H1 (cell line): ENCODE measurements around the gene GJB4. TPM values are rescaled to one million over a fixed set of nuclear protein-coding genes. Genes with fewer than 3 reads are reported as not detected.

ENCODE experiments used
- CTCF ChIA-PET: fragments of 300-600 bp; sonication (Branson Sonifier 250); formaldehyde crosslinking; loops from one replicate; lab custom pipeline; 2021; ENCODE audit not compliant: partially characterized antibody; lab: Charles Lee
- POLR2A ChIA-PET: fragments of 300-600 bp; sonication (Branson Sonifier 250); formaldehyde crosslinking; loops from one replicate; lab custom pipeline; 2021; ENCODE audit warnings: inconsistent platforms; ENCODE audit not compliant: partially characterized antibody; lab: Charles Lee
- DNase-seq, 2 experiments: peaks; one replicate each; pipeline versions ENCODE4 v3.0.0 to v3.0.0-alpha.2; 2010 to 2022; ENCODE audit warnings: low spot score in 2 of 2, low read depth in 1 of 2, mixed read lengths in 1 of 2
- FAIRE-seq: peaks from 2 replicates; lab custom pipeline; 2011; peaks lifted over from hg19 to GRCh38; lab: Jason Lieb, UNC
- H2AFZ ChIP-seq: 2 replicates; pipeline ENCODE4 v1.8.1; 2012; ENCODE audit warnings: low read length, inconsistent platforms
- H2AK5ac ChIP-seq: 2 replicates; pipeline ENCODE4 v1.6.1; 2013; ENCODE audit warnings: low read depth, low read length
- H2BK120ac ChIP-seq: replicated peaks from 2 replicates; pipeline ENCODE3; 2013; ENCODE audit warnings: low read depth, low read length, inconsistent platforms
- H2BK12ac ChIP-seq: 2 replicates; pipeline ENCODE4 v1.6.1; 2013; ENCODE audit warnings: low read depth, low read length
- H2BK15ac ChIP-seq: 2 replicates; pipeline ENCODE4 v1.6.1; 2013; ENCODE audit warnings: low read length
- H2BK20ac ChIP-seq: 2 replicates; pipeline ENCODE4 v1.6.1; 2013; ENCODE audit warnings: low read length
- H2BK5ac ChIP-seq: 2 replicates; pipeline ENCODE4 v1.6.1; 2013; ENCODE audit warnings: low read depth, low read length
- H3K14ac ChIP-seq: 2 replicates; pipeline ENCODE4 v1.6.1; 2013; ENCODE audit warnings: inconsistent platforms; ENCODE audit not compliant: insufficient read length
- H3K18ac ChIP-seq: 2 replicates; pipeline ENCODE4 v1.6.1; 2013; ENCODE audit warnings: low read length; ENCODE audit errors: extremely low read depth
- H3K23ac ChIP-seq: 2 replicates; pipeline ENCODE4 v1.6.1; 2013; ENCODE audit warnings: inconsistent platforms; ENCODE audit not compliant: insufficient read length
- H3K23me2 ChIP-seq: 2 replicates; pipeline ENCODE4 v1.6.1; 2013; ENCODE audit warnings: low read depth, low read length
- H3K27ac ChIP-seq: 2 replicates; pipeline ENCODE4 v1.6.1; 2011; ENCODE audit warnings: low read depth, low read length, inconsistent platforms
- H3K27me3 ChIP-seq, 4 experiments: replicated peaks in 1 of 4; 1 replicate in 1 of 4; 2 replicates in 3 of 4; pipeline versions ENCODE4 v1.6.1 to v1.8.1; 2011 to 2013; ENCODE audit warnings: low read length in 3 of 4, mild to moderate bottlenecking in 3 of 4, inconsistent platforms in 2 of 4, mixed read lengths in 2 of 4, moderate library complexity in 1 of 4; ENCODE audit not compliant: control insufficient read depth in 3 of 4, insufficient read depth in 3 of 4; ENCODE audit errors: extremely low read depth in 1 of 4
- H3K36me3 ChIP-seq, 4 experiments: 2 replicates each; pipeline versions ENCODE4 v1.6.1 to v1.8.1; 2011 to 2013; ENCODE audit warnings: mild to moderate bottlenecking in 4 of 4, low read length in 3 of 4, moderate library complexity in 2 of 4, control low read depth in 1 of 4, inconsistent platforms in 1 of 4; ENCODE audit not compliant: insufficient read depth in 4 of 4, control insufficient read depth in 2 of 4
- H3K4ac ChIP-seq: replicated peaks from 2 replicates; pipeline ENCODE3; 2013; ENCODE audit warnings: low read length, low read depth, mixed read lengths, inconsistent platforms; ENCODE audit not compliant: insufficient read length
- H3K4me1 ChIP-seq, 4 experiments: replicated peaks in 1 of 4; 1 replicate in 1 of 4; 2 replicates in 3 of 4; pipeline versions ENCODE4 v1.6.1 to v1.8.1; 2011 to 2013; ENCODE audit warnings: low read length in 3 of 4, inconsistent platforms in 2 of 4, mixed read lengths in 1 of 4; ENCODE audit not compliant: insufficient read depth in 4 of 4, control insufficient read depth in 3 of 4
- H3K4me2 ChIP-seq, 2 experiments: 2 replicates each; pipeline versions ENCODE4 v1.6.1 to v1.8.1; 2011 to 2013; ENCODE audit warnings: low read depth in 2 of 2, low read length in 2 of 2, control low read depth in 1 of 2, inconsistent platforms in 1 of 2, mild to moderate bottlenecking in 1 of 2; ENCODE audit not compliant: insufficient read depth in 1 of 2
- H3K4me3 ChIP-seq, 4 experiments: fragments of 200-600, 300-600 bp in 1 of 4; sonication (generic), shearing (Covaris generic), sonication (Bioruptor Twin) in 1 of 4; 2 replicates each; pipeline versions ENCODE4 v1.5.1 to v1.8.1; 2011 to 2016; ENCODE audit warnings: low read length in 4 of 4, low read depth in 3 of 4, control low read depth in 2 of 4, inconsistent platforms in 2 of 4, mild to moderate bottlenecking in 2 of 4, mixed read lengths in 1 of 4, moderate library complexity in 1 of 4; ENCODE audit not compliant: insufficient read depth in 2 of 4; ENCODE audit errors: extremely low read depth in 1 of 4
- H3K56ac ChIP-seq: replicated peaks from 2 replicates; pipeline ENCODE3; 2013; ENCODE audit warnings: low read depth, mild to moderate bottlenecking, mixed read lengths, low read length, inconsistent platforms; ENCODE audit not compliant: insufficient read length
- H3K79me1 ChIP-seq: 2 replicates; pipeline ENCODE4 v1.6.1; 2013; ENCODE audit warnings: low read depth, low read length, control low read depth
- H3K79me2 ChIP-seq, 2 experiments: 2 replicates each; pipeline versions ENCODE4 v1.6.1 to v1.8.1; 2012 to 2013; ENCODE audit warnings: low read length in 2 of 2, mild to moderate bottlenecking in 2 of 2, inconsistent platforms in 1 of 2; ENCODE audit not compliant: insufficient read depth in 2 of 2, control insufficient read depth in 1 of 2
- H3K9ac ChIP-seq, 4 experiments: replicated peaks in 1 of 4; 1 replicate in 1 of 4; 2 replicates in 3 of 4; pipeline versions ENCODE4 v1.6.1 to v1.8.1; 2011 to 2013; ENCODE audit warnings: low read depth in 3 of 4, low read length in 3 of 4, control low read depth in 2 of 4, mild to moderate bottlenecking in 2 of 4, moderate library complexity in 2 of 4, inconsistent platforms in 1 of 4; ENCODE audit errors: extremely low read depth in 1 of 4
- H3K9me3 ChIP-seq, 2 experiments: 2 replicates each; pipeline versions ENCODE4 v1.6.1 to v1.8.1; 2012 to 2013; ENCODE audit warnings: mild to moderate bottlenecking in 2 of 2, moderate library complexity in 2 of 2, control low read depth in 1 of 2, inconsistent platforms in 1 of 2, low read depth in 1 of 2, low read length in 1 of 2, mixed read lengths in 1 of 2; ENCODE audit not compliant: insufficient read depth in 2 of 2
- H4K20me1 ChIP-seq, 2 experiments: replicated peaks in 1 of 2; 2 replicates each; pipeline versions ENCODE3 to v1.8.1; 2011 to 2013; ENCODE audit warnings: inconsistent platforms in 2 of 2, low read length in 2 of 2, mild to moderate bottlenecking in 1 of 2; ENCODE audit not compliant: insufficient read depth in 2 of 2, control insufficient read depth in 1 of 2
- H4K5ac ChIP-seq: 2 replicates; pipeline ENCODE4 v1.6.1; 2013; ENCODE audit warnings: low read length, low read depth, mixed read lengths, inconsistent platforms; ENCODE audit not compliant: insufficient read length
- H4K8ac ChIP-seq: 2 replicates; pipeline ENCODE4 v1.8.0; 2013; ENCODE audit warnings: mild to moderate bottlenecking, moderate library complexity, low read length, inconsistent platforms; ENCODE audit not compliant: insufficient read depth; ENCODE audit errors: extremely low read depth
- H4K91ac ChIP-seq: replicated peaks from 2 replicates; pipeline ENCODE3; 2013; ENCODE audit warnings: low read length, mixed read lengths, inconsistent platforms; ENCODE audit not compliant: insufficient read length
- CHD1 ChIP-seq: IDR thresholded peaks from 2 replicates; pipeline ENCODE4 v1.6.1; 2012; ENCODE audit warnings: low read depth, low read length, improper control_type of control experiment
- CREB1 ChIP-seq: IDR thresholded peaks from 2 replicates; pipeline ENCODE4 v1.6.1; 2012; ENCODE audit warnings: inconsistent platforms
- EGR1 ChIP-seq: IDR thresholded peaks from 2 replicates; pipeline ENCODE4 v1.6.1; 2011; ENCODE audit warnings: low read depth, low read length, borderline replicate concordance
- FOSL1 ChIP-seq: IDR thresholded peaks from 2 replicates; pipeline ENCODE4 v1.6.1; 2011; ENCODE audit warnings: mild to moderate bottlenecking, low read depth, low read length, moderate library complexity; ENCODE audit not compliant: insufficient read depth
- GTF2F1 ChIP-seq: IDR thresholded peaks from 2 replicates; pipeline ENCODE4 v1.6.1; 2012; ENCODE audit warnings: low read depth, low read length, improper control_type of control experiment, borderline replicate concordance
- MAFK ChIP-seq: IDR thresholded peaks from 2 replicates; pipeline ENCODE4 v1.6.1; 2012; ENCODE audit warnings: low read depth, mild to moderate bottlenecking, improper control_type of control experiment, low read length
- PHF8 ChIP-seq: fragments of 200-600 bp; sonication (generic); conservative IDR thresholded peaks from 2 replicates; pipeline ENCODE4 v1.7.1; 2012; ENCODE audit warnings: low read depth, mild to moderate bottlenecking, inconsistent platforms, low read length, moderate library complexity
- POLR2AphosphoS5 ChIP-seq: IDR thresholded peaks from 2 replicates; pipeline ENCODE4 v1.6.1; 2011; ENCODE audit warnings: low read depth, low read length
- RNF2 ChIP-seq: fragments of 200-900, 300-1000 bp; sonication (generic); IDR thresholded peaks from 2 replicates; pipeline ENCODE4 v1.7.1; 2016; ENCODE audit warnings: borderline replicate concordance, low read depth, mild to moderate bottlenecking, antibody characterized with exemption, low read length; ENCODE audit not compliant: poor library complexity, severe bottlenecking; ENCODE audit errors: missing control alignments
- SAP30 ChIP-seq: fragments of 300-600 bp; sonication (generic); IDR thresholded peaks from 2 replicates; pipeline ENCODE4 v1.7.1; 2012; ENCODE audit warnings: low read length, moderate library complexity, mild to moderate bottlenecking, inconsistent platforms; ENCODE audit not compliant: insufficient read depth, insufficient replicate concordance
- TAF1 ChIP-seq: IDR thresholded peaks from 2 replicates; pipeline ENCODE4 v1.6.1; 2011; ENCODE audit warnings: mild to moderate bottlenecking, low read depth, low read length
- YY1 ChIP-seq: IDR thresholded peaks from 2 replicates; pipeline ENCODE4 v1.6.1; 2011; ENCODE audit warnings: low read depth, mild to moderate bottlenecking, low read length
- ZNF274 ChIP-seq: IDR thresholded peaks from 2 replicates; pipeline ENCODE4 v1.7.0; 2012; ENCODE audit warnings: low read length, borderline replicate concordance; ENCODE audit errors: extremely low read depth
- WGBS, 2 experiments: shearing (Covaris generic) in 1 of 2; methylation state at CpG; one replicate each; pipeline versions ENCODE4 v1.1.6 to v1.1.7; 2013 to 2015; ENCODE audit warnings: low lambda C conversion rate in 2 of 2, mixed read lengths in 2 of 2, inconsistent platforms in 1 of 2, low coverage in 1 of 2, missing lambda C conversion rate in 1 of 2; ENCODE audit not compliant: insufficient replicate concordance in 2 of 2, insufficient coverage in 1 of 2, insufficient read length in 1 of 2; ENCODE audit errors: extremely low coverage in 1 of 2, missing lambda C conversion rate in 1 of 2; 5-methylcytosine and 5-hydroxymethylcytosine counted together
- polyA plus RNA-seq, 7 experiments: library from polyadenylated mRNA; depleted of rRNA in 3 of 7; stranded (reverse) in 5 of 7; unstranded in 2 of 7; fragments of >200 nt in 5 of 7; fragments of 200-250 nt in 2 of 7; gene quantifications; 1 replicate in 5 of 7; 2 replicates in 1 of 7; 4 replicates in 1 of 7; pipeline versions ENCODE4 v1.2.1 to v1.2.3, GENCODE V29; 2011 to 2013; ENCODE audit warnings: missing spikeins in 2 of 7, mixed read lengths in 2 of 7
- total RNA-seq: library from RNA; stranded (reverse); fragmentation: NEBNext Ultra II Directional; extraction: Animal tissue kit (Norgen Biotek cat#: 25700); gene quantifications from 2 replicates; pipeline ENCODE4 v1.2.1, GENCODE V29; 2021
- TF ChIP-seq, protein P1 (sequence below): IDR thresholded peaks from 2 replicates; pipeline ENCODE4 v1.6.1; 2011; ENCODE audit warnings: low read depth, mild to moderate bottlenecking, low read length; ENCODE audit not compliant: insufficient read depth

GJB4 gene
- total and polyA plus RNA-seq, 2 of the 8 experiments (the other 6 are each of a cell fraction or from before 2014, with no cell fraction given), result 0.20 to 0.41 TPM

DNA sequence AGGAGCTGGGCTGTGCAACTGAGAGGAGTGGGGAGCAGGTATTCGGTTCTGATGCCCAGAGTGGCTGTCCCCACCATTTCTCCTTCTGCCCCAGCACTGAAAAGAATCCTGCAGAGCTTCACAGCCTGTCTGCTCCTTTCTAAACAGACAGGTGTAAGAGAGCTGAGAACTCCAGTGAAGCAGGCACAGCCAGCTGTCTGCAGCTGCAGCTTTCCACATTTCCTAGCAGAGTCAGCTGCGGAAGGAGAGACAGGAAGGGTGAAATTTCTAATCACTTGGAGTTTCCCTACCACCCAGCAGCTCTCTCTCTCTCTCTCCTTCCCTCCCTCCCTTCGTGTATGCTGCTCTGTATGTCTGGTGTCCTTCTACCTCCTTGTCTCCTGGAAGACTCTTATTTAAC is 45.2 kb upstream of the GJB4 start:
- no peak overlapping the region for H3K4ac ChIP-seq
- no peak overlapping the region for H4K91ac ChIP-seq
- 56% methylated on average over 3 of the region's 3 CpGs; no CpG with 5 or more reads in 1 of the 2 experiments for WGBS, 2 experiments
- ChIA-PET CTCF (interaction anchor here (0.7 to 2.0 kb wide), 8 partner anchors 15 to 871 kb away, joined by 3 to 8 read pairs (median 4); no protein-coding TSS in a partner anchor), POLR2A (no interaction called here)
- H3K18ac ChIP-seq, result no peak overlapping the region
- H2BK12ac ChIP-seq, result no peak overlapping the region
- no peak overlapping the region for H4K5ac ChIP-seq
- no peak overlapping the region for H3K14ac ChIP-seq
- no peak overlapping the region for H3K23ac ChIP-seq
- H2BK120ac ChIP-seq, result no peak overlapping the region
- no peak overlapping the region for H2BK15ac ChIP-seq
- H4K8ac ChIP-seq, result no peak overlapping the region
- no peaks in the 10 kb centered on the region; the same call in 1 of the 2 replicates for H3K23me2 ChIP-seq
- H3K4me3 ChIP-seq, result no peak overlapping the region
- H3K79me1 ChIP-seq, result no peaks in the 10 kb centered on the region
- H4K20me1 ChIP-seq, result no peaks in the 10 kb centered on the region
- no peak overlapping the region for H2AK5ac ChIP-seq
- no peak overlapping the region for H3K4me2 ChIP-seq
- no peak overlapping the region for H3K27ac ChIP-seq
- no peaks in the 10 kb centered on the region for H3K9me3 ChIP-seq
- H3K9ac ChIP-seq, result no peak overlapping the region; a peak in 1 of 7 replicates
- no peak overlapping the region for H2BK5ac ChIP-seq
- no peaks in the 10 kb centered on the region for H3K36me3 ChIP-seq
- no peak for FAIRE-seq
- H2BK20ac ChIP-seq, result no peak overlapping the region
- no peak for DNase-seq
- no peaks in the 10 kb centered on the region for H3K27me3 ChIP-seq
- no peaks in the 10 kb centered on the region for H3K79me2 ChIP-seq
- no peak overlapping the region for H3K56ac ChIP-seq
- H3K4me1 ChIP-seq, result no peaks in the 10 kb centered on the region
- H2AFZ ChIP-seq, result no peak overlapping the region
- TF ChIP-seq PHF8 (no peak), MAFK (no peak), CREB1 (no peak), TAF1 (no peak), ZNF274 (no peak), EGR1 (no peak), CHD1 (no peak), POLR2AphosphoS5 (no peak), SAP30 (no peak), FOSL1 (no peak), RNF2 (no peak), YY1 (no peak), GTF2F1 (no peak)
- TF ChIP-seq, protein P1, sequence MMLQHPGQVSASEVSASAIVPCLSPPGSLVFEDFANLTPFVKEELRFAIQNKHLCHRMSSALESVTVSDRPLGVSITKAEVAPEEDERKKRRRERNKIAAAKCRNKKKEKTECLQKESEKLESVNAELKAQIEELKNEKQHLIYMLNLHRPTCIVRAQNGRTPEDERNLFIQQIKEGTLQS, result no peak
